NT2/D1 (cell line): ENCODE results near the gene HOXA3.

Experiments
- DNase-seq: peaks from one replicate; pipeline ENCODE4 v3.0.0-alpha.2; 2011; ENCODE audit warnings: low read depth, low spot score
- H3K27me3 ChIP-seq: 2 replicates; pipeline ENCODE4 v1.6.0; 2011; ENCODE audit warnings: mild to moderate bottlenecking; ENCODE audit not compliant: insufficient read length, insufficient read depth
- H3K36me3 ChIP-seq: 2 replicates; pipeline ENCODE4 v1.6.1; 2011; ENCODE audit warnings: mild to moderate bottlenecking, low read length, mixed read lengths; ENCODE audit not compliant: insufficient read depth, insufficient read length
- H3K4me1 ChIP-seq: 2 replicates; pipeline ENCODE4 v1.5.1; 2011; ENCODE audit not compliant: insufficient read depth, insufficient read length
- H3K4me3 ChIP-seq: 2 replicates; pipeline ENCODE4 v1.5.1; 2011; ENCODE audit warnings: low read depth; ENCODE audit not compliant: insufficient read length
- H3K9ac ChIP-seq: 2 replicates; pipeline ENCODE4 v1.6.0; 2011; ENCODE audit warnings: low read depth; ENCODE audit not compliant: insufficient read length
- H3K9me3 ChIP-seq: 2 replicates; pipeline ENCODE4 v1.5.1; 2011; ENCODE audit warnings: mild to moderate bottlenecking, low read length; ENCODE audit not compliant: insufficient read depth
- SUZ12 ChIP-seq: IDR thresholded peaks from 2 replicates; pipeline ENCODE4 v1.6.1; 2011; ENCODE audit not compliant: insufficient read length, insufficient read depth; ENCODE audit errors: extremely low read depth
- YY1 ChIP-seq: IDR thresholded peaks from 2 replicates; pipeline ENCODE4 v1.6.1; 2011; ENCODE audit not compliant: insufficient read length, insufficient read depth
- ZNF274 ChIP-seq: IDR thresholded peaks from 2 replicates; pipeline ENCODE4 v1.6.1; 2011; ENCODE audit warnings: mild to moderate bottlenecking, low read depth, low read length

The HOXA3 gene

GRCh38 chr7:27125986-27126394 lies 26.4 kb downstream of the HOXA3 start:
- no peaks in the 10 kb centered on the region for H3K36me3 ChIP-seq

DNA sequence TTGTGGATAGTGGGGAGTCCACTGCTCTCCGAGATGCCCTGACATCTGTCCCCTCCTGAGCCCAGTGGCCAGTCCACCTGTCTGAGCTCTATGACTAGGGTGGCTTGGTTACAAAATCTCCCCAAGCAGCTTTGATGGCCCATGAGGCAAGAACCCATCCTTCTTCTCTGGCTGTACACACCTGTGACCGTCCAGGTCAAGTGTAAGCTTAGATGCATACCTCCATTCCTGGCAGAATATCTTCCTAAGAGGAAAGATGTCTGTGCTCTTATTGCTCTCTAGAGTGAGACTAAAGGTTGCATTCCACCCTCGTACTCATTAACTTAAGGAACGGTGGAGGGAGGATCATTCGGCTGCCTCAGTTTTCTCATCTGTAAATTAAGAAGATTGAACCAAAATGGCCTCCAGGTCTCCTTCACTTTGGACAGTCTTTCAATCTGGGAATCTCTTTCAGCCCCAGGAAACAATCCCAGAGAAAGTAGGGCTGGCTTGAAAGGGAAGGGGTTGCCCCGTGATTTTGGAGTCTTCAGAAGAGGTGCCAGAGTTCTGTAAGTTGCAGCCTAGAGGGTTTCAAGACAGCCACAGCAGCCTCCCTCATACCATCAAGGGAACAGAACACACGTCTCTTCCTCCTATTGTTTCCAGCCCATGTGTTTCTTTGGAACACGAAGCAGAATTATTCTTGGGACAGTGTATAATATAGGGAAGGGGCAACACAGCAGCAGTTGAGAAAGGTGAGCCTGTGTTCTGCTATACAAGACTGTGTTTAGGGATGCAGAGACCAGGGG lies 27.3 kb downstream of the HOXA3 start:
- no peak for DNase-seq
- Histone ChIP-seq H3K9me3 (no peaks in the 10 kb centered on the region), H3K4me3 (no peak overlapping the region), H3K36me3 (no peaks in the 10 kb centered on the region), H3K27me3 (peaks cover 100% of the 10 kb centered on the region), H3K9ac (no peak overlapping the region), H3K4me1 (no peaks in the 10 kb centered on the region)
- TF ChIP-seq SUZ12 (no peak), YY1 (no peak), ZNF274 (no peak)

More at GRCh38 chr7:27125986-27126394, 26.4 kb downstream of the HOXA3 start:
- Histone ChIP-seq H3K9ac (no peak overlapping the region), H3K9me3 (no peaks in the 10 kb centered on the region), H3K27me3 (peaks cover 98% of the 10 kb centered on the region), H3K4me3 (no peak overlapping the region), H3K4me1 (no peaks in the 10 kb centered on the region)
- no peak for DNase-seq
- peak; percentile 6 for TF ChIP-seq SUZ12
- TF ChIP-seq YY1: no peak

GRCh38 chr7:27124096-27124901 lies 28.1 kb downstream of the HOXA3 start:
- Histone ChIP-seq H3K36me3 (no peaks in the 10 kb centered on the region), H3K9ac (no peak overlapping the region), H3K9me3 (no peaks in the 10 kb centered on the region), H3K4me1 (no peaks in the 10 kb centered on the region), H3K4me3 (no peak overlapping the region), H3K27me3 (peaks cover 100% of the 10 kb centered on the region)
- no peak for DNase-seq
- TF ChIP-seq YY1 (no peak), SUZ12 (peak; percentile 82), ZNF274 (no peak)

DNA sequence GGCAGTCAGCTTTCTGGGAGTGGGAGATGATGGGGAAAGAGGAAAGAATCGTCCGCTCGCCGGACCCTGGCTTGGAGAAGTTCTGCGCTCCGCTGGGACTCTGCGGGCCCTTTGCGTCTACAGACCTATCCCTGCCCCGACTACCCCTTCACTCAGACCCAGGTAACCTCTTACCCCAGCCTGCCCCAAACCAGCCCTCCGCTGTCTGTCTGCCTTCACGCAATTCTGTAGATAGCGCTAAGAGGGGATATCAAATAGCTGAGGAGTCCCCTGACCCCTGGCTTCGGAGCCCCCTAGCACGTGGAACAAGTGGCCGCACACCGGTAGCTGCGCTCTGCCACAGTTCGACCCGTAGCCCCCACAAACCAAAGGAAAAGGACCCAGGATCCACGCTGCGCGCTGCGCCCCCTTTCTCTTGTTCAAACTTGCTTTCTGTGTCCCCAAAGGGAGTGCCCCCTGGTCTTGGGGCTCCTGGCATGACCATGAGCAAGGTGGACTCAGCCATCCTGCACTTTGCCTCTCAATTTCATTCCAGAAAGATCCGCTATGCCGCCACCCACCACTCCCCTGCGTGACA lies 28.8 kb downstream of the HOXA3 start:
- Histone ChIP-seq H3K4me1 (no peaks in the 10 kb centered on the region), H3K27me3 (peaks cover 100% of the 10 kb centered on the region), H3K4me3 (no peak overlapping the region), H3K9me3 (no peaks in the 10 kb centered on the region), H3K36me3 (no peaks in the 10 kb centered on the region), H3K9ac (no peak overlapping the region)
- DNase-seq: no peak
- TF ChIP-seq ZNF274 (no peak), SUZ12 (no peak), YY1 (no peak)

- Histone ChIP-seq H3K9ac (no peak overlapping the region), H3K4me1 (no peaks in the 10 kb centered on the region), H3K9me3 (no peaks in the 10 kb centered on the region), H3K27me3 (peaks cover 100% of the 10 kb centered on the region), H3K4me3 (no peak overlapping the region), H3K36me3 (no peaks in the 10 kb centered on the region)
- TF ChIP-seq SUZ12 (peak; percentile 43), ZNF274 (no peak), YY1 (no peak)
- no peak for DNase-seq
These were observed 29.3 kb downstream of the HOXA3 start for GRCh38 chr7:27123007-27123476.

DNA sequence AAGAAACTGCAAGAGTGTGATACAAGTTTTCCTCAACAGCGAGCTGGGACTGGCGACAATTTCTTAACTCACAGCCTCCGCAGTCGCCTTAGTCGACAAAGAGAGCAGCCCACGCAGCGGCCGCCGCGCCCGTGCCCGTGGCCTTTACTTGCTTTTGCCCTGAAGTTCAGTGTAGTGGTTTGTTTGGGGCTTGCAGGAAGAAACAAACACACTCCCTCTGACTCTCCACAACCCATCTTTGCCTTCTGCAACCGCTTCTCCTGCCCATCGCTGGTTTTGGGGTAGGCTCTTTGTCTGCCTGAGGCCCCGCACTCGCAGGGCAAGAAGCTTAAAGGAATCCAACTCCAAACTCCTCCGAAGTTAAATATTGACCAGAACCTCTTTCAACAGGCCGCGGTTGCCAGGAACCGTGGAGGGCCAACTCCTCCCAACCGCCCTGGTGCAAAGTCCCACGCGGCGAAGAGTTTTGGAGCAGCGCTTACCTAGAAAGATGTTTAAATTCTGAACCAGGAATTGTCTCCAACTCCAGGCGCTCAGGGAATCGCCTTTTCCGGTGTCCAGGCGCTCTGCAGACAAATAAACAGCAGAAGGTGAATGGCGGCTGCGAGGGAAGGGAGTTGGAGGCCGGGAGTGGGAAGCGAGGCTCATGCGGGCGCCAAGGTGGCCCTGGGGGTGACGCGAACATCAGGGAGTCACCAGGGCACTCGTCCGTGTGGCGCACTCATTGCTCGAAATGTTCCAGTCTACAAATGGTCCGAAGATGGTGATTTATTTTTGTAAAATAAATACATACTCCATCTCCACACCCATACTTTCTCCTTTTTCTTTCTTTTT lies 30.1 kb downstream of the HOXA3 start:
- Histone ChIP-seq H3K9me3 (no peaks in the 10 kb centered on the region), H3K4me3 (no peak overlapping the region), H3K9ac (no peak overlapping the region), H3K36me3 (no peaks in the 10 kb centered on the region), H3K27me3 (peaks cover 100% of the 10 kb centered on the region), H3K4me1 (no peaks in the 10 kb centered on the region)
- TF ChIP-seq ZNF274 (no peak), YY1 (no peak), SUZ12 (no peak)
- no peak for DNase-seq
